ENCODE data around the gene EPB41L4B.
A peak's percentile ranks its signal among the peaks of the same experiment; 100 is the strongest.

EPB41L4B gene

DNA sequence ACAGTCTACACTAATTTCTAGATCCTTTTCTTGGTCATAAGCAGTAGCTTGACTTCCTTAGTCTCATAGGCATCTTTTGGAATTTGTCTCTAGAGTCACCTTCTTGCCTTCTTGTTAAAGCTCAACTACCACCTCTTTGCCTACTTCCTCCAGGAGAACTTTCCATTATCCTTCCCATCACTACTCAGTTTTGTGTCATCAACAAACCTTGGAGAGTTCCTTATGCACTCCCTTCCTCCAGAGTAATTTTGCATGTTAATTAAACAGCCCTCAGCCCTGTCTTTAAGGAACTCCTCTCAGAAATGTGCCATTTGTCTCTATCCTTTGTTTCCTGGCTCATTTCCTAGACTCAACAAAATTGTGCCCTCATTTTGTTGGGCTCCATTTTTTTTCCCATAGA lies 4.2 kb upstream of the EPB41L4B start:
- in situ Hi-C loops (cut with MboI; ENCODE audit: low pct_unique_long_range_greater_than_20kb, low sequenced_read_pairs, unreplicated experiment) = no loop called here
- TF ChIP-seq, protein P1, sequence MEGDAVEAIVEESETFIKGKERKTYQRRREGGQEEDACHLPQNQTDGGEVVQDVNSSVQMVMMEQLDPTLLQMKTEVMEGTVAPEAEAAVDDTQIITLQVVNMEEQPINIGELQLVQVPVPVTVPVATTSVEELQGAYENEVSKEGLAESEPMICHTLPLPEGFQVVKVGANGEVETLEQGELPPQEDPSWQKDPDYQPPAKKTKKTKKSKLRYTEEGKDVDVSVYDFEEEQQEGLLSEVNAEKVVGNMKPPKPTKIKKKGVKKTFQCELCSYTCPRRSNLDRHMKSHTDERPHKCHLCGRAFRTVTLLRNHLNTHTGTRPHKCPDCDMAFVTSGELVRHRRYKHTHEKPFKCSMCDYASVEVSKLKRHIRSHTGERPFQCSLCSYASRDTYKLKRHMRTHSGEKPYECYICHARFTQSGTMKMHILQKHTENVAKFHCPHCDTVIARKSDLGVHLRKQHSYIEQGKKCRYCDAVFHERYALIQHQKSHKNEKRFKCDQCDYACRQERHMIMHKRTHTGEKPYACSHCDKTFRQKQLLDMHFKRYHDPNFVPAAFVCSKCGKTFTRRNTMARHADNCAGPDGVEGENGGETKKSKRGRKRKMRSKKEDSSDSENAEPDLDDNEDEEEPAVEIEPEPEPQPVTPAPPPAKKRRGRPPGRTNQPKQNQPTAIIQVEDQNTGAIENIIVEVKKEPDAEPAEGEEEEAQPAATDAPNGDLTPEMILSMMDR (IDR thresholded peaks at IDR 0.05; ENCODE audit: extremely low read depth, insufficient read depth, missing control alignments) = no peak
- no peak for DNase-seq (ENCODE audit: low spot score)

DNA sequence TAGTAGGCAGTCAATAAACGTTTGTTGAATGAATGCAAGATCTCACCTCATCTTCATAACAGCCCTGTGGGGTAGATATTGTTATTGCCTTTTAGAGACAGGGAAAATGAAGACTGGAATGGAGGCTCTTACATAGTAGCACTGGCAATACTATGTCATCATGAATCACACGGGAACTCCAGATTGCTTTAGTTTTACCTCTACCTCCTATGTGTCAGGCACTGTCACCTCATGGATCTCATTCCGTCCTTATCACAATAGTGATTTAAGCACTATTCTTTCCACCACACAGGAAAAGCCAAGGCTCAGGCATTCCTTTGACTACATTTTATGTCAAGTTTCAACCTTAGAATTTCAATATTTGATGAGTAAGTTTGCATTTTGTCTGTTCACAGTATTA lies 2.9 kb upstream of the EPB41L4B start:
- no peak for DNase-seq (ENCODE audit: low spot score)
- in situ Hi-C loops (cut with MboI; ENCODE audit: low pct_unique_long_range_greater_than_20kb, low sequenced_read_pairs, unreplicated experiment) = no loop called here
- TF ChIP-seq, protein P1 (IDR thresholded peaks at IDR 0.05; ENCODE audit: extremely low read depth, insufficient read depth, missing control alignments) = no peak

DNA sequence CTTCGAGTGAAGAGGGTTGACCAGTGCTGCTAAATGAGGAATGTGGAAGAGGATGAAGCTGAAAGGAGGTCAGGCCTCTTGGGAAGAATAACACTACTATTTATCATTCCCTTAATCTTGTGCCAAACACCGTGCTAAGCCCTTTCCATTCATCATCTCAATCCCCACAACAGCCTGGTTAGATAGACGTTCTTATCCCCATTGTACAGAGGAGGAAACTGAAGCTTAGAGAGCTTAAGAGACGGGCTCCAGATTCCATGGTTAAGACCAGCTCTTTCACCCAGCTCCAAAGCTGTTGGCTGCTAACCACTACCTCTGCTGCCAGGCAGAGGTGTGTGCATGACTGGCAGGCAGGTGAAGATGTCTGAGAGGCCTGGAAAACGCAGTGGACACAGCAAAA lies 868 bp upstream of the EPB41L4B start:
- TF ChIP-seq, protein P1 (IDR thresholded peaks at IDR 0.05; ENCODE audit: extremely low read depth, insufficient read depth, missing control alignments) = no peak
- DNase-seq (ENCODE audit: low spot score) = no peak

DNA sequence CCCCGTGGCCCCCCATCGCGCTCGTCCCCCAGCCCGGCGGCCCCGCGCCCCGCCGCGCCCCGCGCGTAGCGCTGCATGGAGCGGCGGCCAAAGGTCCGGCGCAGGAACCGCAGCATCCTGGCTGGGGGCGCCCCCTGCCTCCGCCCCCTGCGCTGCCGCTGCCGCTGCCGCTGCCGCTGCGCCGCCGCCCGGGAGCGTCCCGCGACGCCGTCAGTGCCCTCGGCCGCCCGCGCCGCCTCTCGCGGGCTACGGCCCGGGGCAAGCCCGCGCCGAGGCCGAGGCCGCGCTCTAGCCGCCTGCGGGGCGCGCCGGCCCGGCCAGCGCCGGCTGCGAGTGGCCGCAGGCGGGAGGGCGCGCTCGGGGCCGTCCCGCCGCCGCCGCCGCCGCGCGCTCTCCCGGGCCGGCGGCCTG lies 523 bp downstream of the EPB41L4B start:
- peak; percentile 68 for DNase-seq (ENCODE audit: low spot score)
- TF ChIP-seq, protein P1 (IDR thresholded peaks at IDR 0.05; ENCODE audit: extremely low read depth, insufficient read depth, missing control alignments) = peak; percentile 32
- in situ Hi-C loops (cut with MboI; ENCODE audit: low pct_unique_long_range_greater_than_20kb, low sequenced_read_pairs, unreplicated experiment) = no loop called here

More for the DNA sequence above, 868 bp upstream of the EPB41L4B start:
- in situ Hi-C loops (cut with MboI; ENCODE audit: low pct_unique_long_range_greater_than_20kb, low sequenced_read_pairs, unreplicated experiment) = no loop called here

DNA sequence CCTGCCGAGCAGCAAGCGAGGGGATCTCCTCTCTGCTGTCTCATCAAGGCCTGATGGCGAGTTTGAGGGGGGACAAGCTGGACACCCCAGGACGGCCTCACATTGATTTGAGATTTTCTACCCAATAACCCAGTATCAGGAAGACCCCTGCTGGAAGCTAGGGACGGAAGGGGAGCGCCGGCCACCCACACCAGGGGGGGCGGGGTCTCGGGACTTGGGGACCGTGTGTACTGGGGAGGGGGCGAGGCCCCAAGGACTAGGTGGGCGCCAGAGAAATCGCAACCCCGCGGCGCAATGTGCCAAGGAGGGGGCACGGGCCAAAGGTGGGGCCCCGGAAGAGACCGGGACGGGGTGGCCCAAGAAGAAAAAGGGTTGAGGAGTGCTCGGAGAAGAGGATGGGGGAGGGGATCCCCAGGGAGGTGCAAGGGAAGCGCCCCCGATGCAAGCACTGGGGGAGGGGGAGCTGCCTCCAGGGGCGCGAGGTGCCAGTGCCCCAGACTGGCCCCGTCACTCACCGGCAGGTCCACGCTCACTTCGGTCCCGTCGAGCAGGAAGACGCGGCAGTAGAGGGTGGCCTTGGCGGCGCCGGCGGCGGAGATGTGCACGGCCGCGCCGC lies 1.1 kb downstream of the EPB41L4B start:
- TF ChIP-seq, protein P1 (IDR thresholded peaks at IDR 0.05; ENCODE audit: extremely low read depth, insufficient read depth, missing control alignments) = no peak
- in situ Hi-C loops (cut with MboI; ENCODE audit: low pct_unique_long_range_greater_than_20kb, low sequenced_read_pairs, unreplicated experiment) = no loop called here
- peak; percentile 37 for DNase-seq (ENCODE audit: low spot score)

DNA sequence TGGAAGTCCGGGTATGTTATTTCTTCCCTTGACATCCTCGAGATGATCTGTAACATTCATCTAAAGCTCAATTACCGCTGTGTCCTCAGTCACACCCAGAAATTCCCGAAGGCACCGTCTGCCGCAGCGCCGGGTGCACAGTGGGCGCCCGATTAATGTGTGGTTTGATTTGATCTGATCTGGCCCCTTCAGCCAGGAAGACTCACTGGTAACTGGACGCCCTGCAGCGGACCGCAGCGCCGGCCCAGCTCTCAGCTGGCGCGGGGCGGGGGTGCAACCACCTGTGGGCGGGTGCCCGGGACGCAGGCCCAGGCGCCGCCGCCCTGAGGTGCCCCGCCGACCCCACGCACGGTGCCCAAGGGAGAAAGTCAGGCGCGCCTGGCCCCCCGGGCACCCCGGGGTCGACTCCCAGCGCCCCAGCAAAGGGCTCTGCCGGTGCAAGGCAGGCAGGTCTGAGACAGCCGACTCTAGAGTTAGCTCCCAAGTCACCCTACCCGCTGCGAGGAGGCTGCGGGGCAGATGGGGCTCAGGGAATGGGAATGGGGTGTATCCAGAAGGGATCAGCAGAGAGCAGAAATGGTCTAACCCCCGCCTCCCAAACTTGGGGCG lies 1.7 kb downstream of the EPB41L4B start:
- in situ Hi-C loops (cut with MboI; ENCODE audit: low pct_unique_long_range_greater_than_20kb, low sequenced_read_pairs, unreplicated experiment) = no loop called here
- no peak for DNase-seq (ENCODE audit: low spot score)
- TF ChIP-seq, protein P1 (IDR thresholded peaks at IDR 0.05; ENCODE audit: extremely low read depth, insufficient read depth, missing control alignments) = no peak

Measured in GM13977 (cell line).